Prostate gland (tissue), 2 donors: ENCODE measurements around the gene SLC29A2. TPM values are rescaled to one million over a fixed set of nuclear protein-coding genes. Genes with fewer than 3 reads are reported as not detected.

ENCODE experiments used
- DNase-seq: peaks from one replicate; pipeline ENCODE4 v3.0.0-alpha.2; 2019; ENCODE audit warnings: low spot score
- H3K27ac ChIP-seq, 2 donors: fragments of 200-600 bp; sonication (generic); 2 replicates each; pipeline ENCODE4 v1.5.1; 2017 to 2019
- H3K27me3 ChIP-seq: fragments of 200-600 bp; sonication (generic); replicated peaks from 2 replicates; pipeline ENCODE4 v1.5.1; 2019; ENCODE audit not compliant: insufficient read depth
- H3K36me3 ChIP-seq, 2 donors: fragments of 200-600 bp; sonication (generic); 1 replicate in 1 of 2; 2 replicates in 1 of 2; pipeline versions ENCODE4 v1.5.1 to v1.8.1; 2017 to 2019
- H3K4me1 ChIP-seq: fragments of 200-600 bp; sonication (generic); replicated peaks from 2 replicates; pipeline ENCODE4 v1.5.1; 2019
- H3K4me3 ChIP-seq, 2 donors: fragments of 200-600 bp; sonication (generic); 2 replicates each; pipeline ENCODE4 v1.5.1; 2017 to 2019
- H3K9me3 ChIP-seq: fragments of 200-600 bp; sonication (generic); 2 replicates; pipeline ENCODE4 v1.5.1; 2017
- CTCF ChIP-seq, 4 experiments: fragments of 200-600 bp in 2 of 4; fragments of 450-650 bp in 2 of 4; sonication (generic) in 2 of 4; IDR thresholded peaks; 1 replicate in 3 of 4; 2 replicates in 1 of 4; pipeline ENCODE4 v1.5.1; 2016 to 2019; ENCODE audit warnings: antibody characterized with exemption in 4 of 4, mild to moderate bottlenecking in 2 of 4, moderate library complexity in 2 of 4
- POLR2A ChIP-seq: fragments of 450-650 bp; IDR thresholded peaks from one replicate; pipeline ENCODE4 v1.6.1; 2016; ENCODE audit warnings: antibody characterized with exemption, mild to moderate bottlenecking
- POLR2AphosphoS5 ChIP-seq: sonication (generic); formaldehyde crosslinking; IDR thresholded peaks from one replicate; pipeline ENCODE4 v1.6.1; 2017; ENCODE audit warnings: antibody characterized with exemption
- WGBS: methylation state at CpG from one replicate; pipeline ENCODE4 v1.1.5; 2018; 5-methylcytosine and 5-hydroxymethylcytosine counted together
- intact Hi-C: fragments of 100-400 bp; cut with DNase I; formaldehyde crosslinking; loops from one replicate; pipeline ENCODE4 v1.14.2; 2022
- small RNA-seq, 2 donors: library from RNA; depleted of rRNA; stranded (forward); fragments of <200 nt; gene quantifications; one replicate each; pipeline ENCODE3, GENCODE V24; 2016
- total RNA-seq, 2 donors: library from RNA; depleted of rRNA; stranded (reverse); fragments of >200 nt; gene quantifications; one replicate each; pipeline ENCODE4 v1.1.0, GENCODE V29; 2016

The SLC29A2 gene
- total RNA-seq, 2 donors from 2014 or later = 10.1 to 12.5 TPM

GRCh38 chr11:66314561-66315497 is 56.7 kb downstream of the SLC29A2 start:
- H3K4me1 ChIP-seq = no peaks in the 10 kb centered on the region
- intact Hi-C loops = no loop called here
- H3K27ac ChIP-seq = peak overlapping the region in 1 of 2 donors; percentile 82
- WGBS = 83% methylated on average over 17 of the region's 17 CpGs
- no peak overlapping the region for H3K4me3 ChIP-seq
- no peaks in the 10 kb centered on the region for H3K9me3 ChIP-seq
- no peaks in the 10 kb centered on the region for H3K27me3 ChIP-seq
- no peak for DNase-seq
- H3K36me3 ChIP-seq = no peaks in the 10 kb centered on the region
- no peak for TF ChIP-seq POLR2A
- TF ChIP-seq POLR2AphosphoS5 = no peak
- no peak for TF ChIP-seq CTCF (IDR thresholded peaks at IDR 0.05)

GRCh38 chr11:66314186-66314501 is 57.4 kb downstream of the SLC29A2 start:
- Histone ChIP-seq H3K27me3 (no peaks in the 10 kb centered on the region), H3K27ac (peak overlapping the region; percentile 82 to 87), H3K4me1 (no peaks in the 10 kb centered on the region), H3K9me3 (no peaks in the 10 kb centered on the region), H3K36me3 (no peaks in the 10 kb centered on the region), H3K4me3 (no peak overlapping the region)
- WGBS = 72% methylated on average over 1 of the region's 1 CpG
- intact Hi-C loops = no loop called here
- no peak for TF ChIP-seq POLR2A
- no peak for TF ChIP-seq POLR2AphosphoS5
- TF ChIP-seq CTCF (IDR thresholded peaks at IDR 0.05) = no peak
- no peak for DNase-seq

DNA sequence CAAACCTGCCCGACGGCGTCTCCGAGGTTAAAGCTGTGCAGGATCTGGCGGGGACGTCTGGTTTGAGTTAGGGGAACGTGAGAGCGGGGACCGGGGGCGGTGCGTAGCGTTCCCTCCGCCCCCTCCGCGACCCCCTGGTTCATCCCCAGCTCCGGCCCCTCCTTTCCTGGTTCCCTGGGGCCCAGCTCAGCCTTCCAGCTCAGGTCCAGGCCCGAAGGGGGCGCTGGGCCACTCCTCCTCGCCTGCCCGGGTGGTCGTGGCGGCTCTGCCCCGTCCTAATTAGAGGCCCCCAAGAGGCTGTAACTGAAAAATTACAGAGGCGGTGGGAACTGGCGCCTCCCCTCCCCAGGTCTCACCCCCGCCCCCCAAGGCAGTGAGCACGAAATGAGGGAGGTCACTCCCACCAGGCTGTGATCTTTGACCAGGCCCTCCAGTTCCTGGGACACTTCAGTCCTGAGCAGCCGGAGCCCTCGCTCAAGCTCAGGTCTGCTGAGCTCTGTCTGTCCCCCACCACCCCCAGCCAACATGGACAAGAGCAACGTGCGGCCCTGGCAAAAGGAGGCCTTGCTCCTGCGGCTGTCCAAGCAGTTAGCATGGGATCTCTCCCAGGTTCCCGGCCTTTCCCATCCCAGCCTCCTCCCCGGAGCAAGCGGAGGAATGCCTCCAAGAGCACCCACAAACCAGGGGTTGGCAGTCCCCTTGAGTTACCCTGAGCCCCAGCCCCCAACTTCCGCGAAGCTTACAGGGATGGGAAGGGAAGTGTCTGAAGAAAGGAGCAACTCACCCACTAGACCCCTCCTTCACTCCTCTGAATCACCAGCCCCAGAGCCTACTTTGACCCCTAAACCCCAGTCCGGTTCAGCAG is 58.0 kb downstream of the SLC29A2 start:
- 33% methylated on average over 37 of the region's 38 CpGs for WGBS
- TF ChIP-seq POLR2AphosphoS5 (no peak), CTCF (IDR thresholded peaks at IDR 0.05) (no peak), POLR2A (no peak)
- Histone ChIP-seq H3K36me3 (no peaks in the 10 kb centered on the region), H3K9me3 (no peaks in the 10 kb centered on the region), H3K4me3 (peak overlapping the region; percentile 34 to 43), H3K27ac (peak overlapping the region; percentile 82 to 87), H3K27me3 (no peaks in the 10 kb centered on the region), H3K4me1 (no peaks in the 10 kb centered on the region)
- no peak for DNase-seq
- intact Hi-C loops = loop anchor here (2.0 kb wide), 1 partner anchor 15 kb away; no protein-coding TSS in a partner anchor

GRCh38 chr11:66312549-66313320 is 58.8 kb downstream of the SLC29A2 start:
- intact Hi-C loops = loop anchor here (2.0 kb wide), 1 partner anchor 16 kb away; no protein-coding TSS in a partner anchor
- H3K4me1 ChIP-seq = no peaks in the 10 kb centered on the region
- TF ChIP-seq POLR2AphosphoS5 (peak; percentile 70), CTCF (IDR thresholded peaks at IDR 0.05) (no peak), POLR2A (peak; percentile 56)

More at GRCh38 chr11:66312549-66313320, 58.8 kb downstream of the SLC29A2 start:
- DNase-seq = peak; percentile 97
- WGBS = under 1% methylated on average over 44 of the region's 52 CpGs
- Histone ChIP-seq H3K9me3 (no peaks in the 10 kb centered on the region), H3K27me3 (no peaks in the 10 kb centered on the region), H3K27ac (peak overlapping the region; percentile 82 to 87), H3K4me3 (peak overlapping the region; percentile 34 to 43), H3K36me3 (no peaks in the 10 kb centered on the region)

Small RNAs within 50 kb of the gene (small RNA-seq; reads per million reads assigned to genes)
- gene RF00017 (0 reads per million in 2 donors), gene RNU1-84P (0 reads per million in 2 donors)

Other genes with a start within 250 kb of the SLC29A2 start
- 10 to 100 TPM; 22.5 to 49.8 TPM for gene KLC2, start 114.1 kb downstream of the SLC29A2 start, total RNA-seq
- gene RAB1B, start 103.1 kb downstream of the SLC29A2 start, total RNA-seq = 100 to 1,000 TPM; 140 to 166 TPM
- 1 to 10 TPM in 1 of 2 donors, not detected in 1; 3.6 TPM for gene CNIH2, start 93.6 kb downstream of the SLC29A2 start, total RNA-seq
- gene YIF1A, start 82.6 kb downstream of the SLC29A2 start, total RNA-seq = 100 to 1,000 TPM in 1 of 2 donors, 10 to 100 TPM in 1; 92.6 to 112 TPM
- under 1 TPM; 0.17 to 0.50 TPM for gene TMEM151A, start 79.9 kb downstream of the SLC29A2 start, total RNA-seq
- gene CD248, start 54.7 kb downstream of the SLC29A2 start, total RNA-seq = 1 to 10 TPM; 1.9 to 7.3 TPM
- gene RIN1, start 35.3 kb downstream of the SLC29A2 start, total RNA-seq = 10 to 100 TPM; 12.8 to 16.9 TPM
- 10 to 100 TPM; 55.7 to 71.3 TPM for gene BRMS1, start 26.7 kb downstream of the SLC29A2 start, total RNA-seq
- gene B4GAT1, start 24.1 kb downstream of the SLC29A2 start, total RNA-seq = 10 to 100 TPM; 47.0 to 64.9 TPM
- gene NPAS4, start 49.3 kb upstream of the SLC29A2 start, total RNA-seq = under 1 TPM in 1 of 2 donors, not detected in 1; 0.74 TPM
- gene MRPL11, start 67.1 kb upstream of the SLC29A2 start, total RNA-seq = 10 to 100 TPM; 44.2 to 51.2 TPM
- gene PELI3, start 95.1 kb upstream of the SLC29A2 start, total RNA-seq = 10 to 100 TPM; 23.9 to 27.0 TPM
- gene DPP3, start 108.7 kb upstream of the SLC29A2 start, total RNA-seq = 10 to 100 TPM; 37.0 to 53.6 TPM
- gene BBS1, start 138.9 kb upstream of the SLC29A2 start, total RNA-seq = 100 to 1,000 TPM; 106 to 148 TPM
- 10 to 100 TPM; 24.9 to 37.8 TPM for gene ZDHHC24, start 174.3 kb upstream of the SLC29A2 start, total RNA-seq
- not detected for gene ACTN3, start 175.1 kb upstream of the SLC29A2 start, total RNA-seq
- gene CTSF, start 196.8 kb upstream of the SLC29A2 start, total RNA-seq = 100 to 1,000 TPM; 119 to 130 TPM
- 1 to 10 TPM in 1 of 2 donors, under 1 TPM in 1; 0.82 to 3.8 TPM for gene CCDC87, start 221.3 kb upstream of the SLC29A2 start, total RNA-seq
- gene CCS, start 221.4 kb upstream of the SLC29A2 start, total RNA-seq = 10 to 100 TPM; 31.0 to 63.8 TPM
- 10 to 100 TPM; 45.9 to 98.8 TPM for gene RBM14, start 244.9 kb upstream of the SLC29A2 start, total RNA-seq